Ascending aorta (tissue), 2 donors: ENCODE data around the gene NF1. TPM values are rescaled to one million over a fixed set of nuclear protein-coding genes. Genes with fewer than 3 reads are reported as not detected.
"Not testable (repeated sequence)": the region's sequence is repeated elsewhere in the genome, so short reads cannot be mapped to it uniquely, and the experiment has no call there.

Source experiments
- DNase-seq, 2 donors: peaks; one replicate each; pipeline ENCODE4 v3.0.0-alpha.2; 2019; ENCODE audit warnings: low spot score in 2 of 2
- H3K27ac ChIP-seq, 2 donors: fragments of 200-600 bp; sonication (generic); one replicate each; pipeline ENCODE4 v1.5.1; 2016 to 2017; ENCODE audit warnings: mild to moderate bottlenecking in 1 of 2
- H3K27me3 ChIP-seq: fragments of 200-600 bp; sonication (generic); one replicate; pipeline ENCODE4 v1.5.1; 2017
- H3K36me3 ChIP-seq, 2 donors: fragments of 200-600 bp; sonication (generic); one replicate each; pipeline ENCODE4 v1.5.1; 2016
- H3K4me1 ChIP-seq, 2 donors: fragments of 200-600 bp; sonication (generic); one replicate each; pipeline ENCODE4 v1.5.1; 2016 to 2017; ENCODE audit warnings: mild to moderate bottlenecking in 1 of 2
- H3K4me3 ChIP-seq, 2 donors: fragments of 200-600 bp; sonication (generic); one replicate each; pipeline ENCODE4 v1.5.1; 2016 to 2017; ENCODE audit warnings: mild to moderate bottlenecking in 1 of 2
- H3K9me3 ChIP-seq, 2 donors: fragments of 200-600 bp; sonication (generic); one replicate each; pipeline ENCODE4 v1.5.1; 2016
- intact Hi-C: fragments of 100-400 bp; cut with DNase I; formaldehyde crosslinking; loops from one replicate; pipeline ENCODE4 v1.15.1; 2023
- total RNA-seq: library from RNA; depleted of rRNA; stranded (reverse); fragments of >200 nt; gene quantifications from one replicate; pipeline ENCODE4 v1.1.0, GENCODE V29; 2016
- TF ChIP-seq, protein P1 (sequence below), 3 experiments: fragments of 200-600 bp in 2 of 3; fragments of 450-650 bp in 1 of 3; sonication (generic) in 2 of 3; IDR thresholded peaks; one replicate each; pipeline ENCODE4 v1.5.1; 2016 to 2019; ENCODE audit warnings: antibody characterized with exemption in 3 of 3, mild to moderate bottlenecking in 1 of 3, moderate library complexity in 1 of 3

The NF1 gene
- total RNA-seq, result 25.0 TPM

DNA sequence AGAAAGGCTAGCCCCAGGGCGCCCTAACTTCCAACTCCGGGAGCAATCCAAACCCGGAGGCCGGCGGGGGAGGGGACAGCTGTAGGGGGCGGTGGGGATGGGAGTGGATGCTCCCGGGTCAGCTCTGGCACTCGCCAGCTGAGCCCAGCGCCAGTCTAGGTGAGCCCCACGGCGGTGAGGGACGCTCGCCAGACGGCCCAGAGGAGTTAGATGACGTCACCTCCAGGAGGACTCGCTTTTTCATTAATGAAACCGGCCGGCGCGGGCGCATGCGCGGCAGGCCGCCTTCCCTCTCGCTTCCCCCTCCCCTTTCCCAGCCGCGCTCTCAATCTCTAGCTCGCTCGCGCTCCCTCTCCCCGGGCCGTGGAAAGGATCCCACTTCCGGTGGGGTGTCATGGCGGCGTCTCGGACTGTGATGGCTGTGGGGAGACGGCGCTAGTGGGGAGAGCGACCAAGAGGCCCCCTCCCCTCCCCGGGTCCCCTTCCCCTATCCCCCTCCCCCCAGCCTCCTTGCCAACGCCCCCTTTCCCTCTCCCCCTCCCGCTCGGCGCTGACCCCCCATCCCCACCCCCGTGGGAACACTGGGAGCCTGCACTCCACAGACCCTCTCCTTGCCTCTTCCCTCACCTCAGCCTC is at the start of gene NF1:
Gene NF1 (plus strand): TSS at position 378 of the 636 bp plus-strand sequence. CDS start 333 bp downstream, outside the sequence.
- H3K4me1 ChIP-seq, result peaks cover 0 to 5% of the 10 kb centered on the region in 2 donors
- peak; percentile 87 to 98 for DNase-seq
- no peaks in the 10 kb centered on the region for H3K27me3 ChIP-seq
- TF ChIP-seq, protein P1, sequence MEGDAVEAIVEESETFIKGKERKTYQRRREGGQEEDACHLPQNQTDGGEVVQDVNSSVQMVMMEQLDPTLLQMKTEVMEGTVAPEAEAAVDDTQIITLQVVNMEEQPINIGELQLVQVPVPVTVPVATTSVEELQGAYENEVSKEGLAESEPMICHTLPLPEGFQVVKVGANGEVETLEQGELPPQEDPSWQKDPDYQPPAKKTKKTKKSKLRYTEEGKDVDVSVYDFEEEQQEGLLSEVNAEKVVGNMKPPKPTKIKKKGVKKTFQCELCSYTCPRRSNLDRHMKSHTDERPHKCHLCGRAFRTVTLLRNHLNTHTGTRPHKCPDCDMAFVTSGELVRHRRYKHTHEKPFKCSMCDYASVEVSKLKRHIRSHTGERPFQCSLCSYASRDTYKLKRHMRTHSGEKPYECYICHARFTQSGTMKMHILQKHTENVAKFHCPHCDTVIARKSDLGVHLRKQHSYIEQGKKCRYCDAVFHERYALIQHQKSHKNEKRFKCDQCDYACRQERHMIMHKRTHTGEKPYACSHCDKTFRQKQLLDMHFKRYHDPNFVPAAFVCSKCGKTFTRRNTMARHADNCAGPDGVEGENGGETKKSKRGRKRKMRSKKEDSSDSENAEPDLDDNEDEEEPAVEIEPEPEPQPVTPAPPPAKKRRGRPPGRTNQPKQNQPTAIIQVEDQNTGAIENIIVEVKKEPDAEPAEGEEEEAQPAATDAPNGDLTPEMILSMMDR (IDR thresholded peaks at IDR 0.05), result no peak
- no peaks in the 10 kb centered on the region for H3K36me3 ChIP-seq
- intact Hi-C loops, result loop anchor here (5.0 kb wide), 1 partner anchor 77 kb away; no protein-coding TSS in a partner anchor
- peak within 1 kb of the TSS; percentile 78 to 99 for H3K4me3 ChIP-seq
- H3K27ac ChIP-seq, result peak within 1 kb of the TSS; percentile 93 to 99
- no peaks in the 10 kb centered on the region for H3K9me3 ChIP-seq

DNA sequence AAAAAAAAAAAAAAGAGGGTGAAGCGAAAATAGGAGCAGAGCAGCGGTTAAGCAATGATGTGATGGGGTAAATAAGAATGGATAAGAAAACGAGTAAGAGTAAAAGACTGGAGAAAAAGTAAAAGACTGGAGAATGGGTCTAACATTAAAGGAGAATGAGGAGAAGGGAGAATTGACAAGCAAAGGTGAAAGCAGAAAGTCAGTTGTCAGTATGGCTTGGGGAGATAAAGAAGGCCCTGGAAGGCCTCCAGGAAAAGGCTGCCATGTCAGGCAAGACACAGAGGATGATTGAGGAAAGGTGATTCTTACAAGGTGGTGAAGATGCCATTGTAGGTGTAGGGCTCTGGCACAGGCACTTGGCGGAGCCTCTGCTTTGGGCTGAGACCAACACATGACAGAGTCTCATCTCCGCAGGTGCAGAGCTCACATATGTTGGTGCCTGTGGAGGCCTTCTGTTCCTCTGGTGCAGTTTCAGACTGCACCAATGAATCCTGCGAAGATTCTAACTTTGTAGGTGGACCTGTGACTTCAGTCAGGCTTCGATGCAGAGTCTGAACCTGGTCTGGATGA is 47.8 kb upstream of the NF1 start:
- DNase-seq, H3K9me3 ChIP-seq, H3K4me1 ChIP-seq, intact Hi-C loops, H3K27ac ChIP-seq, H3K36me3 ChIP-seq, H3K27me3 ChIP-seq, H3K4me3 ChIP-seq: not testable (repeated sequence)

DNA sequence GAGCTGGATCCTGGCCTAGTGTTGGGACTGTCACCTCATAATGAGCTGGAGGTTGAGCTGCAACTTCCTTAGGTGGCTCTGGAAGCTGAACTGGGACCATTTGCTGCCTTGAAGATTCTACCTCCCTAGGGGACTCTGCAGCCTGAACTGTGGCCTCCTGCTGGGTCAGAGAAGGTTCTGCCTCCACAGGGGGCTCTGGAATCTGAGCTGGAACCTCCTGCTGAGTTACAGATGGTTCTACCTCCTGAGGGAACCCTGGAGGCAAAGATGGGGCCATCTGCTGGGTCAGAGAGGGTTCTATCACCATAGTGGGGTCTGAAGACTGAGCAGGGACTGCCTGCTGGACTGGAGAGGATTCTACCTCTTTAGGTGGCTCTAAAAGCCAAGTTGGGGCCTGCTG is 46.6 kb upstream of the NF1 start:
- TF ChIP-seq, protein P1 (IDR thresholded peaks at IDR 0.05), result no peak
- no peak for DNase-seq
- Histone ChIP-seq H3K27me3 (no peaks in the 10 kb centered on the region), H3K9me3 (no peaks in the 10 kb centered on the region), H3K27ac (no peak overlapping the region), H3K4me3 (no peak overlapping the region), H3K36me3 (no peaks in the 10 kb centered on the region), H3K4me1 (peaks cover 0 to 12% of the 10 kb centered on the region in 2 donors)
- intact Hi-C loops, result no loop called here

DNA sequence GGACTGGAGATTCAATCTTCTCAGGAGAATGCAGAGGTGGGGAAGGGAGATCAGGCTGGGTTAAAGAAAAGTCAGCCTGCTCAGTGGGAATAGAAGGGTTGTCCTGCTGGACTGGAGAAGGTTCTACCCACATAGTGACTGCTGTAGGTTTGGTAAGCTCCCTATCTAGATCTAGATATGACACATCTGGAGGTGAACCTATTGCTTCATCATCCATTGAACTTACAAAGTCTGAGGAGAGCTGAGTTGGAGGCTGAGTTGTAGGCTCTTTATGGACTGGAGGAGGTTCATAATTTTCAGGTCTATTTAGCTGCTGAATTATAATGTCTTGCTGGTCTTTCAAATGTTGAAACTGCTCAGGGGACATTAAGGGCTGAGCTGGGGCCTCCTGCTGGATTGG is 46.0 kb upstream of the NF1 start:
- no peak overlapping the region for H3K27ac ChIP-seq
- no peaks in the 10 kb centered on the region for H3K36me3 ChIP-seq
- DNase-seq, result no peak
- intact Hi-C loops, result no loop called here
- H3K27me3 ChIP-seq, result no peaks in the 10 kb centered on the region
- no peak overlapping the region for H3K4me3 ChIP-seq
- no peaks in the 10 kb centered on the region for H3K9me3 ChIP-seq
- peaks cover 0 to 12% of the 10 kb centered on the region in 2 donors for H3K4me1 ChIP-seq
- TF ChIP-seq, protein P1 (IDR thresholded peaks at IDR 0.05), result no peak

DNA sequence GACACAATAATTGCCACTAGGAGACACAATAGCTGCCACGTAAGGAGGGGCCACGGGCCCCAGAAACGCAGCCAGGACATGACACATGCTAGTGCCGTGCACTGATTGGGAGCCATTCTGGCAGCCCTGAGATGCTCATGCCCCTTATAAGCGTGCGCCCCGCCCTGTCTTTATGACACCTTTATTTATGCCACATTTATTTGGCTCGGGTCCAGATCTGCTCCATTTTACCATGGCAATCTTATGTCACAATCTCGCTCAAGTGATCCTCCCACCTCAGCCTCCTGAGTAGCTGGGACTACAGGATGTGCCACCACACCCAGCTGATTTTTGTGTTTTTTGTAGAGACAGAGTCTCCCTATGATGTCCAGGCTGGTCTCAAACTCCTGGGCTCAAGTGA is 43.8 kb upstream of the NF1 start:
- no peaks in the 10 kb centered on the region for H3K9me3 ChIP-seq
- DNase-seq, result no peak
- H3K36me3 ChIP-seq, result peaks cover 0 to 2% of the 10 kb centered on the region in 2 donors
- H3K4me1 ChIP-seq, result peaks cover 0 to 12% of the 10 kb centered on the region in 2 donors
- TF ChIP-seq, protein P1 (IDR thresholded peaks at IDR 0.05), result no peak
- H3K27me3 ChIP-seq, result no peaks in the 10 kb centered on the region
- peak overlapping the region in 1 of 2 donors; percentile 84 for H3K27ac ChIP-seq
- intact Hi-C loops, result no loop called here
- no peak overlapping the region for H3K4me3 ChIP-seq

DNA sequence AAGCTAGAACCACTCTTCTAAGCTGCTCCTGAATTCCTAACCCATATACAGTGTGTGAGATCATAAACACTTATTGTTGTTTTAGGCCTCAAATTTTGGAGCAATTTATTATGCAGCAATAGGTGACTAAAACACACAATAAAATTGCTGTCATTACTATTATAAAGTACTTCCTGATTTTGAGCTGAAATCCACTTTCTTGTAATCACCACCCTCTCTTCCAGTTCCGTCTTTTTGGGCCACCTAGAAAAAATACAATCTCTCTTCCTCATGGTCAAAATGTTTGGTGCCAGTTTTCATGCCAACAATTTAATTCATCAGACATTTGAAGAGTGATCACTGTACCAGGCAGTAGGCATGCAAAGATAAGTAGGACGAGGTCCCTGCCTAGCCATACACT is 43.3 kb upstream of the NF1 start:
- intact Hi-C loops, result no loop called here
- Histone ChIP-seq H3K4me3 (no peak overlapping the region), H3K27me3 (no peaks in the 10 kb centered on the region), H3K9me3 (no peaks in the 10 kb centered on the region), H3K4me1 (peaks cover 0 to 12% of the 10 kb centered on the region in 2 donors), H3K36me3 (peaks cover 0 to 2% of the 10 kb centered on the region in 2 donors), H3K27ac (peak overlapping the region; percentile 72 to 84)
- no peak for DNase-seq
- TF ChIP-seq, protein P1 (IDR thresholded peaks at IDR 0.05), result no peak
